Activated naive CD4-positive, alpha-beta T cell treated with anti-CD3 and anti-CD28 coated beads for 36 hours (primary cell): Measurements from ENCODE around the gene VPS13C. TPM values are rescaled to one million over a fixed set of nuclear protein-coding genes. Genes with fewer than 3 reads are reported as not detected.

Source experiments
- CTCF ChIA-PET: fragments of 350-600 bp; sonication (Branson Sonifier 250); formaldehyde crosslinking; loops from one replicate; lab custom pipeline; 2021; ENCODE audit warnings: antibody characterized with exemption; lab: Charles Lee
- DNase-seq: peaks from one replicate; pipeline ENCODE4 v3.0.0-alpha.2; 2020
- H3K27ac Mint-ChIP-seq: one replicate; pipeline ENCODE4 v1.8.0; 2021; ENCODE audit warnings: mild to moderate bottlenecking, mixed read lengths
- H3K27me3 Mint-ChIP-seq: one replicate; pipeline ENCODE4 v1.8.0; 2021; ENCODE audit warnings: low read depth, mixed read lengths
- H3K36me3 Mint-ChIP-seq: one replicate; pipeline ENCODE4 v1.8.0; 2021; ENCODE audit warnings: low read depth, mixed read lengths
- H3K4me1 Mint-ChIP-seq: one replicate; pipeline ENCODE4 v1.8.0; 2021; ENCODE audit warnings: low read depth, mixed read lengths
- H3K4me3 Mint-ChIP-seq: one replicate; pipeline ENCODE4 v1.8.0; 2021; ENCODE audit warnings: mild to moderate bottlenecking, moderate library complexity, mixed read lengths
- H3K9me3 Mint-ChIP-seq: one replicate; pipeline ENCODE4 v1.8.0; 2021; ENCODE audit warnings: mixed read lengths
- intact Hi-C: fragments of 100-400 bp; cut with micrococcal nuclease; formaldehyde crosslinking; loops from one replicate; pipeline ENCODE4 v1.15.1; 2023
- total RNA-seq, 2 experiments: library from RNA; stranded (reverse); gene quantifications; one replicate each; pipeline ENCODE4 v1.2.3, GENCODE V29; 2021

VPS13C gene
- total RNA-seq, 2 experiments from 2014 or later, result 37.4 to 38.0 TPM

GRCh38 chr15:62068071-62068809 is 8.0 kb upstream of the VPS13C start:
- Mint-ChIP-seq H3K27ac (peak overlapping the region; percentile 31), H3K4me3 (peak overlapping the region; percentile 65), H3K4me1 (peaks cover 21% of the 10 kb centered on the region), H3K9me3 (no peaks in the 10 kb centered on the region), H3K36me3 (no peaks in the 10 kb centered on the region), H3K27me3 (peaks cover 11% of the 10 kb centered on the region)
- intact Hi-C loops, result loop anchor here (1.0 to 10.0 kb wide), 5 partner anchors 8 to 1483 kb away; partner anchors contain the start of gene VPS13C
- DNase-seq, result peak; percentile 22
- CTCF ChIA-PET, result interaction anchor here (1.0 to 1.3 kb wide), 2 partner anchors 11 to 186 kb away, joined by 3 to 5 read pairs; no protein-coding TSS in a partner anchor

DNA sequence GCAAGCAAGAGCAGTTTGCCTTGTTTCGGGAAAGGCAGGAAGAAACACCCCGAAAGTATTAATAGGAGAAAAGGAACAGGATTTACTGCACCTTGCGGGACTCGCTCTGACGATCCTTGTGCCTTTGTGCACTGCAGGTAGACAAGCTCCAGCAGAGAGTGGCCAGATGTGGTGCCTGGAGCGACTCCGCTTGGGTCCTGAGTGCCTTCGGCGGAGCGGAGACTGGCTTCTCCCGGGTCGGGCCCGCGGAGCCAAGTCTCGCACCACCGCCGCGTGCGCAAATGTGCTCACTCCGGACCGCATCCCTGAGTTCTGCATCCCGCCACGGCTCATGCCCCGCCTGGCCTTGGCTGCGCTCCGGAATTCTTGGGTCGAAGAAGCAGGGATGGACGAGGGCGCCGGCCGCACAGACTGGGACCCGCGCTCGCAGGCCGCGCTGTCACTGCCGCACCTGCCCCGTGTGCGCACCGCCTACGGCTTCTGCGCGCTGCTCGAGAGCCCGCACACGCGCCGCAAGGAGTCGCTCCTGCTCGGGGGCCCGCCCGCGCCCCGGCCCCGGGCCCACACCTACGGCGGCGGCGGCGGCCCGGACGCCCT is 7.3 kb upstream of the VPS13C start:
- Mint-ChIP-seq H3K9me3 (no peaks in the 10 kb centered on the region), H3K4me1 (peaks cover 27% of the 10 kb centered on the region), H3K4me3 (peak overlapping the region; percentile 73), H3K36me3 (no peaks in the 10 kb centered on the region), H3K27me3 (peaks cover 11% of the 10 kb centered on the region), H3K27ac (no peak overlapping the region)
- intact Hi-C loops, result loop anchor here (1.0 to 10.0 kb wide), 5 partner anchors 7 to 1483 kb away; partner anchors contain the start of gene VPS13C
- CTCF ChIA-PET, result interaction anchor here (0.7 to 1.3 kb wide), 4 partner anchors 10 to 195 kb away, joined by 3 to 5 read pairs (median 3); no protein-coding TSS in a partner anchor
- peak; percentile 11 for DNase-seq

GRCh38 chr15:62066663-62067447 is 6.6 kb upstream of the VPS13C start, which contains the start of gene C2CD4A:
Gene C2CD4A, plus strand, starts transcription at chr15:62066977. Its CDS starts 637 bp downstream, at chr15:62067614.
- DNase-seq, result peak; percentile 75
- no peak within 1 kb of the TSS for H3K27ac Mint-ChIP-seq
- no peaks in the 10 kb centered on the region for H3K36me3 Mint-ChIP-seq
- peak within 1 kb of the TSS; percentile 73 for H3K4me3 Mint-ChIP-seq
- CTCF ChIA-PET, result interaction anchor here (0.7 to 1.3 kb wide), 4 partner anchors 10 to 194 kb away, joined by 3 to 5 read pairs (median 3); no protein-coding TSS in a partner anchor
- peaks cover 33% of the 10 kb centered on the region for H3K4me1 Mint-ChIP-seq
- no peaks in the 10 kb centered on the region for H3K9me3 Mint-ChIP-seq
- intact Hi-C loops, result loop anchor here (5.0 to 10.0 kb wide), 4 partner anchors 85 to 1482 kb away; no protein-coding TSS in a partner anchor
- H3K27me3 Mint-ChIP-seq, result peaks cover 9% of the 10 kb centered on the region

DNA sequence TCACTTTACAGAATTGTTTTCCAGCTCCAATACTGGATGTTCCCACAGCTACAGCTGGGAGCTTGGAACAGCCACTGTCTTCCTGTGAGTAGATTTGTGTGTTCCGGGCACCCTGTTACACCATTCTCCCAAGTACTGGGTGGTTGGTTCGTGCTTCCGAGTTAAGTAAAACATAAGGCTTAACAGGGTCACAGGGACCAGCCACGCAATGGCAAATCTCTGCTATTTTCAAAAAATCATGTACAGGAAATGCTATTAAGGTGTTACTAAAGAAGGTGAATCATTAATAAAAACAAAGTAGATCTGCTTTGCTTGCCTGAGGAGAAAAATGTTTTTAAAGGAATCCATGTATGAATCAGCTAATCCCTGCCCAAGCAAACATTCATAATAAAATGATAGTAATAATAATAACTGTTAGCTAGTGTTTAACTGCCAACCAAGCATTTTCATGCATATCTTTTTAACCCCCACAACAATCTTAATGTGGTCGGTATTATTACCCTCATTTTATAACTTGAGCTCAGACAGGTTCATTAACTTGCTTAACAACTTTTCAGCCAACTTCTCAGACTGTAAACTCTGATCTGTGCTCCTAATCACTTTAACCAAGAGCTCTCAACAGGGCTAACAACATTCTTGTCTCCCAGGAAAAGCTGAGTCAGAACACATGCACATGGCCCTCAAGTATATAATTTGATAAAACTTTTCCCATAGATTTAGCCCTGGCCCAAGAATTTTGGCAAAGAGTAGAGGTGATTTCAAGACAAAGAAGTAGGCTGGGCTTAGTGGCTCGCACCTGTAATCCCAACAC is 3.8 kb upstream of the VPS13C start:
- Mint-ChIP-seq H3K4me1 (peaks cover 43% of the 10 kb centered on the region), H3K27ac (no peak overlapping the region), H3K36me3 (no peaks in the 10 kb centered on the region), H3K9me3 (no peaks in the 10 kb centered on the region), H3K27me3 (peaks cover 9% of the 10 kb centered on the region), H3K4me3 (no peak overlapping the region)
- intact Hi-C loops, result loop anchor here (10.0 kb wide), 3 partner anchors 1131 to 1479 kb away; no protein-coding TSS in a partner anchor
- CTCF ChIA-PET, result interaction anchor here (0.5 to 0.7 kb wide), 2 partner anchors 11 to 981 kb away, joined by 3 read pairs; no protein-coding TSS in a partner anchor
- no peak for DNase-seq

GRCh38 chr15:62060896-62061280 is 641 bp upstream of the VPS13C start:
- H3K27ac Mint-ChIP-seq, result peak overlapping the region; percentile 86
- peak overlapping the region; percentile 88 for H3K4me3 Mint-ChIP-seq
- DNase-seq, result peak; percentile 53
- H3K9me3 Mint-ChIP-seq, result no peaks in the 10 kb centered on the region
- CTCF ChIA-PET, result interaction anchor here (0.8 to 3.0 kb wide), 8 partner anchors 9 to 82 kb away, joined by 3 to 9 read pairs (median 4); no protein-coding TSS in a partner anchor
- peaks cover 2% of the 10 kb centered on the region for H3K36me3 Mint-ChIP-seq
- H3K27me3 Mint-ChIP-seq, result no peaks in the 10 kb centered on the region
- H3K4me1 Mint-ChIP-seq, result peaks cover 43% of the 10 kb centered on the region
- intact Hi-C loops, result loop anchor here (1.0 to 10.0 kb wide), 7 partner anchors 7 to 1476 kb away; no protein-coding TSS in a partner anchor

GRCh38 chr15:62059816-62060112 is 483 bp downstream of the VPS13C start:
- intact Hi-C loops, result loop anchor here (1.0 to 10.0 kb wide), 7 partner anchors 9 to 1475 kb away; no protein-coding TSS in a partner anchor
- H3K4me3 Mint-ChIP-seq, result peak overlapping the region; percentile 88
- H3K27me3 Mint-ChIP-seq, result no peaks in the 10 kb centered on the region
- peak overlapping the region; percentile 82 for H3K27ac Mint-ChIP-seq
- no peaks in the 10 kb centered on the region for H3K9me3 Mint-ChIP-seq
- CTCF ChIA-PET, result interaction anchor here (0.7 to 3.0 kb wide), 8 partner anchors 9 to 81 kb away, joined by 3 to 9 read pairs (median 4); no protein-coding TSS in a partner anchor
- H3K4me1 Mint-ChIP-seq, result peaks cover 52% of the 10 kb centered on the region
- peaks cover 2% of the 10 kb centered on the region for H3K36me3 Mint-ChIP-seq
- peak; percentile 69 for DNase-seq

- H3K9me3 Mint-ChIP-seq, result no peaks in the 10 kb centered on the region
- peak overlapping the region; percentile 82 for H3K27ac Mint-ChIP-seq
- H3K4me1 Mint-ChIP-seq, result peaks cover 55% of the 10 kb centered on the region
- CTCF ChIA-PET, result interaction anchor here (1.1 to 3.0 kb wide), 5 partner anchors 8 to 32 kb away, joined by 3 to 9 read pairs (median 6); no protein-coding TSS in a partner anchor
- no peak for DNase-seq
- peak overlapping the region; percentile 88 for H3K4me3 Mint-ChIP-seq
- intact Hi-C loops, result no loop called here
- no peaks in the 10 kb centered on the region for H3K27me3 Mint-ChIP-seq
- H3K36me3 Mint-ChIP-seq, result peaks cover 2% of the 10 kb centered on the region
Measured at GRCh38 chr15:62059108-62059815, 985 bp downstream of the VPS13C start.

DNA sequence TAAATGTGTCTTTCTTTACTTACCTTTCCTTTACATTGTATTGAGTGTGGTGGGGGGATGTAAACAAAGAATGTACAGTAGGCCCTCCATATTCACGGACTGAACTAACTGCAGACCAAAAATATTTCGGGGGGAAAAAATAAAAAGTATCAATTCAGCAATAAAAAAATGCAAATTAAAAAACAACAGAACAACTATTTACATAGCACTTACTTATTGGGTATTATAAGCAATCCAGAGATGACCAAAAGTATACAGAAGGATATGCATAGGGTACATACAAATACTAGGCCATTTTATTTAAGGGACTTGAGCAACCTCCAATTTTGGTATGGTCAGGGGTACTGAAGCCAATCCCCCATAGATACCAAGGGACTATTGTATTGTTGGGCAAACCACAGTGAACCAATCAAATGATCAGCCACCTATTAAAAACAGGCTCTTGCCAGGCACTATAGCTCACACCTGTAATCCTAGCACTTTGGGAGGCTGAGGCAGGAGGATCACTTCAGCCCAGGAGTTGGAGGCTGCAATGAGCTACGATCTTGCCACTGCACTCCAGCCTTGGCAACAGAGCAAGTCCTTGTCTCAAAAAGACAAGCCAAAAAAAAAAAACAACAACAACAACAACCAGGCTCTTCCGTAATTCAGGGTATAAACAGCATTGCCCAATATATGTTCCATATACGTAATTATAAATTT is 1.8 kb downstream of the VPS13C start:
- DNase-seq, result no peak
- Mint-ChIP-seq H3K4me3 (peak overlapping the region; percentile 44), H3K27me3 (no peaks in the 10 kb centered on the region), H3K36me3 (peaks cover 2% of the 10 kb centered on the region), H3K9me3 (no peaks in the 10 kb centered on the region), H3K4me1 (peaks cover 59% of the 10 kb centered on the region), H3K27ac (no peak overlapping the region)
- CTCF ChIA-PET, result interaction anchor here (1.2 to 3.0 kb wide), 3 partner anchors 8 to 14 kb away, joined by 4 to 9 read pairs (median 7); no protein-coding TSS in a partner anchor
- intact Hi-C loops, result no loop called here

DNA sequence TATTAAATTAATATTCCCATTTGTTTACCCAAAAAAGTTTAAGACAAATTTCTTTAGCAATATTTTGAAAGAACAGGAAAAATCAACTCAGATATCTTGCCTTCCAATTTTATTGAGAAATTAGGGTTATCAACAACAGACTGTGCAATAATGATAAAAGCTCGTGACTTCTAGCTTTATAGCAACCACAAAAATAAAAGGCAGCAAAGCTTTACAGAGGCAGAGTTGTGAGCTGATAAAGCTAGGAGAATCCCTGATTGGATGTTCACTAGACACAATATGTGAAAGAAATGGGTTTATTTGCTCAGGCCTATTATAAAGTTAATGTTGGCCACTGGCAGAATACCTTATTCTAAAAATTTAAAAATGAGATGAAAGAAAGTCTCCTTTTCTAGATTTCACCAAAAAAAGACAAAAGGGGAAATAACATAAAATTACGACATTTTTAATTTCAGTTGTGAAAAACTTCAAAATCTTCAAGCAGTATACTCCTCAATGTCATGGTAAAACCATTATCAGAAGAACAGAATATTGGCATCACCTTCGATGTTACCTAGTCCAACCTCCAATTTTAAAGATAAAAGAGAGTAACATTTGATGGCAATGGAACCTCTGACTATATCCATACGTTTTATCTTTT is 2.8 kb downstream of the VPS13C start:
- CTCF ChIA-PET, result interaction anchor here (1.0 kb wide), 1 partner anchor 10 kb away, joined by 3 read pairs; no protein-coding TSS in a partner anchor
- Mint-ChIP-seq H3K27me3 (no peaks in the 10 kb centered on the region), H3K4me1 (peaks cover 61% of the 10 kb centered on the region), H3K36me3 (peaks cover 2% of the 10 kb centered on the region), H3K4me3 (no peak overlapping the region), H3K9me3 (no peaks in the 10 kb centered on the region), H3K27ac (no peak overlapping the region)
- intact Hi-C loops, result no loop called here
- DNase-seq, result no peak

DNA sequence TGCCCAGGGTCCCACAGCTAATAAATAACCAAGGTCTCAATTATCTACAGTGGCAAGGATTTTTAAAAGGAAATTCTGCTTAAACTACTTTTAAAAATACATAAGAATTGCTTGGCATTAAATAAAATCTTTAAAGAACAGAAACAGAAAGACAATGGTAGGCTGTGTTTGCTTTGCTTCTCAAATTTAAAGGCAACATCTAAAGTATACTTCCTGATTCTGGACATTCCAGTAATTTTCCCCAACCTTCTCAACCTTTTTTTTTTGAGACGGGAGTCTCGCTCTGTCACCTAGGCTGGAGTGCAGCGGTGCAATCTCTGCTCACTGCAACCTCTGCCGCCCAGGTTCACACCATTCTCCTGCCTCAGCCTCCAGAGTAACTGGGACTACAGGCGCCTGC is 5.3 kb downstream of the VPS13C start:
- Mint-ChIP-seq H3K9me3 (peaks cover under 1% of the 10 kb centered on the region), H3K4me1 (peaks cover 51% of the 10 kb centered on the region), H3K27me3 (no peaks in the 10 kb centered on the region), H3K27ac (no peak overlapping the region), H3K4me3 (no peak overlapping the region), H3K36me3 (peaks cover 4% of the 10 kb centered on the region)
- CTCF ChIA-PET, result no interaction called here
- intact Hi-C loops, result no loop called here
- no peak for DNase-seq
